ENCODE results near the gene FBLN5. TPM values are rescaled to one million over a fixed set of nuclear protein-coding genes. Genes with fewer than 3 reads are reported as not detected.

FBLN5 gene
- total RNA-seq, 1 donor from 2014 or later = 6.9 TPM

DNA sequence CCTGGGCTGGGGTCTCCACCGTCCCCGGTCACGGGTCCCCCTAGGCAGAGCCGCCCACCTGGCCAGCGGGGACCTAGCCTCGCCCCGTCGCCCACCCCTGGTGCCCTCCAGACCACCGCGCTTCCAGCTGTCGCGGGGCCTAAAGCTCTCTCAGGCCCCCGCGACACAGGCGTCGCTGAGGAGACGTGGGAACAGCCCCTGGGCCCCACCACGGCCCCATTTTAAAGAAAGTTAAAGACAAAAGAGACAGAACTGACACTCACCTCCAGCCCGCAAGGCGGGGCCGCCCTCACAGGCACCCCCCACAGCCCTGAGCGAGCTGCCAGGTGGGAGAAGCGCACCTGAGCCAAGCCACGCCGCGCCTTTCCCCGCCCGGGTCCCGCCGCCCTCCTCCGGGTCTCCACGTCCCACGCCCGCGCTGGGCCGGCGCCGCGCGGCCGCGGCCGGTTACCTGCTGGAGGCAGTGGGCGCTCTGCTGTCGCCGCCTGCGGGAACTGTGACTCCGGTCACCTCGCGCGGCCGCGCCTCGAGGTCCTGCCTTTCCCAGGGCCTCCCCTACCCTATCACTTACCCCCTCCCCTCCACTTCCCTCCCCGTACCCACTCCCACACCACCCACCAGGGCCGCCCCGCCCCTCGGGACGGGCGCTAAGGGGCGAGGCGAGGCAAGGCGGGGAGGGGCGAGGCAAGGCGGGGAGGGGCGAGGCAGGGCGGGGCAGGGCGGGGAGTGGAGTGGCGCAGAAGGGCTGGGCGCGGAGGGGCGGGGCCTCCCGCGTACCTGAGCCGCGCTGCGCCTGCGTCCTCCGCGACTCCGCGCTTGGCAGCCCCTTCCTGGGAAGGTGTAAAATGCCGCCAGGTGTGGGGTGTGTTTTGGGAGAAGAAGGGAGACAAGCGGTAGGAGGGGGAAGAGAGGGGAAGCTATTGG lies 111.3 kb downstream of the FBLN5 start:
- H3K4me3 Mint-ChIP-seq (ENCODE audit: low read depth) = peak overlapping the region; percentile 84
- peak overlapping the region; percentile 87 for H3K27ac Mint-ChIP-seq
- peak; percentile 88 for DNase-seq (ENCODE audit: low spot score, unreplicated experiment)
- H3K36me3 Mint-ChIP-seq (ENCODE audit: insufficient read depth) = no peaks in the 10 kb centered on the region
- no peaks in the 10 kb centered on the region for H3K9me3 Mint-ChIP-seq (ENCODE audit: low read depth)
- TF ChIP-seq, protein P1, sequence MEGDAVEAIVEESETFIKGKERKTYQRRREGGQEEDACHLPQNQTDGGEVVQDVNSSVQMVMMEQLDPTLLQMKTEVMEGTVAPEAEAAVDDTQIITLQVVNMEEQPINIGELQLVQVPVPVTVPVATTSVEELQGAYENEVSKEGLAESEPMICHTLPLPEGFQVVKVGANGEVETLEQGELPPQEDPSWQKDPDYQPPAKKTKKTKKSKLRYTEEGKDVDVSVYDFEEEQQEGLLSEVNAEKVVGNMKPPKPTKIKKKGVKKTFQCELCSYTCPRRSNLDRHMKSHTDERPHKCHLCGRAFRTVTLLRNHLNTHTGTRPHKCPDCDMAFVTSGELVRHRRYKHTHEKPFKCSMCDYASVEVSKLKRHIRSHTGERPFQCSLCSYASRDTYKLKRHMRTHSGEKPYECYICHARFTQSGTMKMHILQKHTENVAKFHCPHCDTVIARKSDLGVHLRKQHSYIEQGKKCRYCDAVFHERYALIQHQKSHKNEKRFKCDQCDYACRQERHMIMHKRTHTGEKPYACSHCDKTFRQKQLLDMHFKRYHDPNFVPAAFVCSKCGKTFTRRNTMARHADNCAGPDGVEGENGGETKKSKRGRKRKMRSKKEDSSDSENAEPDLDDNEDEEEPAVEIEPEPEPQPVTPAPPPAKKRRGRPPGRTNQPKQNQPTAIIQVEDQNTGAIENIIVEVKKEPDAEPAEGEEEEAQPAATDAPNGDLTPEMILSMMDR (IDR thresholded peaks at IDR 0.05; ENCODE audit: unreplicated experiment) = no peak
- peaks cover 13% of the 10 kb centered on the region for H3K4me1 Mint-ChIP-seq (ENCODE audit: low read depth)
- H3K27me3 Mint-ChIP-seq = peaks cover 9% of the 10 kb centered on the region

DNA sequence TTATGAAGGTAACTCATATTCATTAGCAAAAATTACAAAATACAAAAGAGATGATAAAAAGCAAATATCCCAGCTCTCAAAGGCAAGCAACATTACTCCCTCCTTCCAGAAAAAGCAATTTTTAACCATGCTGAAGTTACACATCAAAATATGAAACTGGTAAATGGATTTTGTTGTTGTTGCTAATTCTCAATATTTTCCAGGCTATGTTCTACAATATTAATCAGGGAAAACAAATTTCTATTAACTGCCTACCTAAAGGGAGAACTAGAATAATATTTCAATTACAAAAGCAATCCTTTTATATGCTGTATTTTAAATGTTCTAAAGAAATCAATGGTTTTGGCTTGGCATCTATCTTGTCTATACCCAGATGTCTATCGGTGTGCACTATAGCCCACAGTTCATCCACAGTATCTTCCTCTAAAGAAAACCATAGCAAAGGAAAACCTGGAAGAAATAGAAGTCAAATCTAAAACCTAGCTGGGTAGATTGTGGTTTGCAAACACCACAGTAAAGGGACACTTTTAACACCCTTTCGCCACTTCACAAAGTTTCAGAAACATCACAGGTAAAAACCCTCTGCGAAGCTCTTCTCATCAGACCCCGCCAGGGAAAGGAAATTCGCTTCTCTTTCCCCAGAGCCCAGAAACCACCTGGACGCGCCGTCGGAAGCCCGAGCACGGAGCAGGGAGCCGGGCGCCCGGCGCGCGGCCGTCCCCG lies 112.1 kb downstream of the FBLN5 start:
- Mint-ChIP-seq H3K27ac (no peak overlapping the region), H3K9me3 (ENCODE audit: low read depth) (no peaks in the 10 kb centered on the region), H3K27me3 (peaks cover 9% of the 10 kb centered on the region), H3K4me1 (ENCODE audit: low read depth) (peaks cover 17% of the 10 kb centered on the region), H3K4me3 (ENCODE audit: low read depth) (peak overlapping the region; percentile 84), H3K36me3 (ENCODE audit: insufficient read depth) (no peaks in the 10 kb centered on the region)
- no peak for DNase-seq (ENCODE audit: low spot score, unreplicated experiment)
- TF ChIP-seq, protein P1 (IDR thresholded peaks at IDR 0.05; ENCODE audit: unreplicated experiment) = no peak

DNA sequence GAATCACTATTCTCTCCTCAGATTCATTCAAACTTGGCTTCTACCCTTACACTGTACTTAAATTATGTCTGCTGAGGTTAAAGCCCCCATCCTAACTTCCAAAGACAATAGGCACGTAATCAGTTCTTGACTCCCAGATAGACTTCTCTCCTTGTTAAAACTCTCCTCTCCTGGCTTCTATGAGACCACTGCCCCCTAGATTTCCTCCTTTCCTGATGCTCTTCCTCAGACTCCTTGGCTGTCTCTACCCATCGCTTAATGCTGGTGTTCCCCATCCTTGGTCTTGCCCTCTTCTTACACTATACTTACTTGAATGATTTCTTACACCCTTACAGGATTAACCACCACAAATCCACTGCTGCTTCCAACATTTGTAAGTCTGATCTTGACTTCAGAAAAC lies 112.9 kb downstream of the FBLN5 start:
- Mint-ChIP-seq H3K27me3 (peaks cover 9% of the 10 kb centered on the region), H3K4me3 (ENCODE audit: low read depth) (peak overlapping the region; percentile 84), H3K27ac (no peak overlapping the region), H3K4me1 (ENCODE audit: low read depth) (peaks cover 22% of the 10 kb centered on the region), H3K36me3 (ENCODE audit: insufficient read depth) (no peaks in the 10 kb centered on the region), H3K9me3 (ENCODE audit: low read depth) (no peaks in the 10 kb centered on the region)
- no peak for DNase-seq (ENCODE audit: low spot score, unreplicated experiment)
- TF ChIP-seq, protein P1 (IDR thresholded peaks at IDR 0.05; ENCODE audit: unreplicated experiment) = no peak

DNA sequence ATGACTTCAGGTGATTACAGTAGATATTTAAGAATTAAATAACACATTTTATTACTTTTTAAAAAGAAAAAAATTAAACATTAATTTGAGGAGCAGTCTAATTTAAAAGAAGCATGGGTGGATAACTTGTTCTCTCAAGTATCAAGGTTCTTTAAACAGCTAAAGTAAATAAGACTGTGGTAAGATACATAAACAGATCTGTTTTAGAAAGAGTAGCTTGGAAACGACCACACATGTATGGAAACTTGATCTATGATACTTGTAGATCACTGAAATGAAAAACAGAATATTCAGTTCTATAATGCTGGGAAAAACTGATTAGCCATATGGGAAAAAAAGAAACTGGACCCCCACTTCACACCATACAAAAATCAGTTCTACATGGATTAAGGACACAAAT lies 116.2 kb downstream of the FBLN5 start:
- H3K4me1 Mint-ChIP-seq (ENCODE audit: low read depth) = peaks cover 24% of the 10 kb centered on the region
- no peak overlapping the region for H3K27ac Mint-ChIP-seq
- H3K9me3 Mint-ChIP-seq (ENCODE audit: low read depth) = peaks cover 12% of the 10 kb centered on the region
- H3K27me3 Mint-ChIP-seq = peaks cover 5% of the 10 kb centered on the region
- peaks cover 2% of the 10 kb centered on the region for H3K36me3 Mint-ChIP-seq (ENCODE audit: insufficient read depth)
- H3K4me3 Mint-ChIP-seq (ENCODE audit: low read depth) = no peak overlapping the region
- no peak for DNase-seq (ENCODE audit: low spot score, unreplicated experiment)
- TF ChIP-seq, protein P1 (IDR thresholded peaks at IDR 0.05; ENCODE audit: unreplicated experiment) = no peak

DNA sequence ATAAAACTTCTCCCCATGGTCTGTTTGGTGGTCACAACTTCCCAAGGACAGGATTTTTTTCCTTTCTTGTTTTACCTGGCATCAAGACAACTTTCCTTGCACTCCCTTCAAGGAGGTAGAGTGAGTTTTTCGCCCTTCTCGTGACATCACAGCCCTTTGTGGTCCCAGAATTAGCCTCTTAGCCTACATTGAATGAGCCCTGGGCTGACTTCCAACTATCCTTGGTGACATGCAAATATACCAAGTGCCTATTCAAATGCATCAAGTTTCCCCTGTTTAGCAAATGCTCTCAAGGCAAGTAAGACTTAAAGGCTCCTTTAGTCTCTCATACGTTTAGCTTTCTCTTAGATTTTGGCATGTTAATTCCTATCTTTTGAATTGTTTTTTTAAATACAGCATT lies 116.7 kb downstream of the FBLN5 start:
- peaks cover 12% of the 10 kb centered on the region for H3K9me3 Mint-ChIP-seq (ENCODE audit: low read depth)
- no peak overlapping the region for H3K4me3 Mint-ChIP-seq (ENCODE audit: low read depth)
- TF ChIP-seq, protein P1 (IDR thresholded peaks at IDR 0.05; ENCODE audit: unreplicated experiment) = no peak
- peaks cover 24% of the 10 kb centered on the region for H3K4me1 Mint-ChIP-seq (ENCODE audit: low read depth)
- DNase-seq (ENCODE audit: low spot score, unreplicated experiment) = no peak
- H3K27ac Mint-ChIP-seq = no peak overlapping the region
- H3K36me3 Mint-ChIP-seq (ENCODE audit: insufficient read depth) = peaks cover 2% of the 10 kb centered on the region
- H3K27me3 Mint-ChIP-seq = peaks cover 5% of the 10 kb centered on the region

All from progenitor cell of endocrine pancreas (in vitro differentiated cells).